HepG2 (cell line): Measurements from ENCODE around the gene NEK9. TPM values are rescaled to one million over a fixed set of nuclear protein-coding genes. Genes with fewer than 3 reads are reported as not detected.

Experiments
- ATAC-seq: fragments of 200-7000 bp; cut with Tn5 transposase; 3 replicates; pipeline ENCODE4 v1.9.1; 2020; ENCODE audit warnings: mild to moderate bottlenecking, moderate library complexity
- BruUV-seq: library from RNA; stranded (reverse); fragments of 400-500 nt; replicated peaks from 2 replicates; lab custom pipeline; 2021; lab: Mats Ljungman, UMichigan
- CTCF ChIA-PET: fragments of 300-600 bp; formaldehyde crosslinking; extraction: SDS; loops from one replicate; lab custom pipeline; 2021; ENCODE audit warnings: low total read pairs, inconsistent platforms, low intra/inter-chr PET ratio; lab: Yijun Ruan, JAX
- POLR2A ChIA-PET: fragments of 350-600 bp; sonication (Branson Sonifier 250); formaldehyde crosslinking; loops from one replicate; lab custom pipeline; 2020; ENCODE audit warnings: antibody characterized with exemption, inconsistent platforms; lab: Yijun Ruan, JAX
- DNase-seq: peaks from one replicate; pipeline ENCODE4 v3.0.0-alpha.2; 2015; ENCODE audit warnings: low spot score
- FAIRE-seq: peaks from 3 replicates; lab custom pipeline; 2011; peaks lifted over from hg19 to GRCh38; lab: Jason Lieb, UNC
- H2AFZ ChIP-seq: one replicate; pipeline ENCODE4 v1.6.1; 2011; ENCODE audit warnings: low read length, inconsistent platforms
- H3K27ac ChIP-seq: fragments of 300-600 bp; 3 replicates; pipeline ENCODE4 v1.8.0; 2011; ENCODE audit warnings: mixed run types, mild to moderate bottlenecking, mixed read lengths, low read length, inconsistent platforms; ENCODE audit not compliant: insufficient read depth; ENCODE audit errors: extremely low read length
- H3K27me3 ChIP-seq, 2 experiments: fragments of 200-600 bp in 1 of 2; 2 replicates in 1 of 2; 3 replicates in 1 of 2; pipeline versions ENCODE4 v1.6.0 to v1.8.0; 2011; ENCODE audit warnings: low read length in 2 of 2, mild to moderate bottlenecking in 2 of 2, moderate library complexity in 2 of 2, inconsistent platforms in 1 of 2; ENCODE audit not compliant: insufficient read depth in 2 of 2, control insufficient read depth in 1 of 2
- H3K36me3 ChIP-seq, 2 experiments: fragments of 200-600 bp in 1 of 2; replicated peaks in 1 of 2; 2 replicates in 1 of 2; 3 replicates in 1 of 2; pipeline versions ENCODE4 v1.5.1 to v1.8.0; 2011; ENCODE audit warnings: low read length in 2 of 2, inconsistent platforms in 1 of 2; ENCODE audit not compliant: insufficient read depth in 2 of 2, control insufficient read depth in 1 of 2
- H3K4me1 ChIP-seq: 2 replicates; pipeline ENCODE4 v1.5.1; 2012; ENCODE audit warnings: low read length, inconsistent platforms; ENCODE audit not compliant: insufficient read depth
- H3K4me2 ChIP-seq: 2 replicates; pipeline ENCODE4 v1.6.0; 2011; ENCODE audit warnings: low read depth, low read length, inconsistent platforms
- H3K4me3 ChIP-seq, 3 experiments: fragments of 200-600 bp in 1 of 3; sonication (generic), shearing (Covaris generic) in 1 of 3; replicated peaks in 1 of 3; 2 replicates each; pipeline ENCODE4 v1.5.1; 2011 to 2016; ENCODE audit warnings: low read length in 3 of 3, inconsistent platforms in 2 of 3, low read depth in 2 of 3, mild to moderate bottlenecking in 2 of 3, control low read depth in 1 of 3, mixed read lengths in 1 of 3; ENCODE audit not compliant: insufficient read depth in 1 of 3
- H3K79me2 ChIP-seq: one replicate; pipeline ENCODE4 v1.6.1; 2011; ENCODE audit warnings: low read length, inconsistent platforms; ENCODE audit not compliant: insufficient read depth
- H3K9ac ChIP-seq: 2 replicates; pipeline ENCODE4 v1.6.0; 2011; ENCODE audit warnings: mild to moderate bottlenecking, low read depth, low read length, inconsistent platforms; ENCODE audit not compliant: insufficient read depth
- H3K9me3 ChIP-seq: 2 replicates; pipeline ENCODE4 v1.5.1; 2012; ENCODE audit warnings: mild to moderate bottlenecking, low read length
- H4K20me1 ChIP-seq: 2 replicates; pipeline ENCODE4 v1.6.0; 2011; ENCODE audit warnings: inconsistent platforms, mild to moderate bottlenecking, low read length, moderate library complexity; ENCODE audit not compliant: insufficient read depth
- ARID3A ChIP-seq: IDR thresholded peaks from 2 replicates; pipeline ENCODE4 v1.6.1; 2012; ENCODE audit warnings: low read depth, low read length, improper control_type of control experiment
- ATF5 ChIP-seq: sonication (generic); formaldehyde crosslinking; IDR thresholded peaks from 2 replicates; pipeline ENCODE4 v1.4.0; 2020; ENCODE audit warnings: mild to moderate bottlenecking, low read depth, missing genetic modification reagents
- DDIT3 ChIP-seq: sonication (generic); formaldehyde crosslinking; IDR thresholded peaks from 2 replicates; pipeline ENCODE4 v1.4.0; 2020; ENCODE audit warnings: mild to moderate bottlenecking, missing genetic modification reagents
- NFKBIZ ChIP-seq: IDR thresholded peaks from 2 replicates; pipeline ENCODE4 v1.6.1; 2018; ENCODE audit warnings: missing genetic modification reagents, missing compliant biosample characterization
- TMF1 ChIP-seq: sonication (generic); formaldehyde crosslinking; IDR thresholded peaks from 2 replicates; pipeline ENCODE4 v1.8.1; 2022; ENCODE audit warnings: low read depth, missing genetic modification reagents
- ZNF224 ChIP-seq: sonication (generic); formaldehyde crosslinking; IDR thresholded peaks from 2 replicates; pipeline ENCODE4 v1.5.0; 2020; ENCODE audit warnings: mild to moderate bottlenecking, missing genetic modification reagents
- ZNF513 ChIP-seq: sonication (generic); formaldehyde crosslinking; conservative IDR thresholded peaks from 2 replicates; pipeline ENCODE4 v1.5.0; 2020; ENCODE audit warnings: missing genetic modification reagents
- ZNF567 ChIP-seq: sonication (generic); formaldehyde crosslinking; IDR thresholded peaks from 2 replicates; pipeline ENCODE4 v1.8.1; 2023; ENCODE audit warnings: mild to moderate bottlenecking, missing genetic modification reagents, borderline replicate concordance
- WGBS: methylation state at CpG from one replicate; pipeline ENCODE4 v1.1.6; 2017; ENCODE audit warnings: low lambda C conversion rate; 5-methylcytosine and 5-hydroxymethylcytosine counted together
- in situ Hi-C: cut with HindIII; loops from 2 replicates; pipeline ENCODE4 v1.10.0; 2017; ENCODE audit warnings: low pct_unique_long_range_greater_than_20kb; ENCODE audit not compliant: extremely low pct_ligation_motif_present
- intact Hi-C: fragments of 100-400 bp; cut with micrococcal nuclease; formaldehyde crosslinking; loops from one replicate; pipeline ENCODE4 v1.10.0; 2022; ENCODE audit not compliant: unreplicated experiment
- polyA plus RNA-seq, 8 experiments: library from polyadenylated mRNA; depleted of rRNA in 3 of 8; stranded (reverse) in 7 of 8; unstranded in 1 of 8; fragments of >200 nt; fragmentation: Illumina TruSeq in 4 of 8; extraction: Trizol in 4 of 8; gene quantifications; 2 replicates each; pipeline versions ENCODE4 v1.2.1 to v1.2.3, GENCODE V29; 2011 to 2016; ENCODE audit warnings: low read depth in 4 of 8, missing spikeins in 1 of 8, mixed read lengths in 1 of 8; ENCODE audit not compliant: insufficient read depth in 1 of 8
- total RNA-seq, 5 experiments: library from RNA; depleted of rRNA; stranded (reverse); fragments of >200 nt; fragmentation: Illumina TruSeq; extraction: Trizol; gene quantifications; 2 replicates each; pipeline ENCODE4 v1.2.3, GENCODE V29; 2016; ENCODE audit warnings: low read depth in 1 of 5
- TF ChIP-seq, protein P1 (sequence below): sonication (generic); formaldehyde crosslinking; IDR thresholded peaks from 2 replicates; pipeline ENCODE4 v1.8.1; 2023; ENCODE audit warnings: missing genetic modification reagents, mild to moderate bottlenecking, borderline replicate concordance
- TF ChIP-seq, protein P2 (sequence below): sonication (generic); formaldehyde crosslinking; IDR thresholded peaks from 2 replicates; pipeline ENCODE4 v1.8.0; 2022; ENCODE audit warnings: missing genetic modification reagents, low read depth, mild to moderate bottlenecking, borderline replicate concordance

The NEK9 gene
- total and polyA plus RNA-seq, 2 of the 13 experiments (the other 11 are each of a cell fraction or from before 2014, with no cell fraction given) = 16.5 to 27.3 TPM

GRCh38 chr14:75059642-75060041 lies 67.2 kb downstream of the NEK9 start:
- Histone ChIP-seq H3K4me2 (no peak overlapping the region), H3K79me2 (peaks cover 11% of the 10 kb centered on the region), H3K27me3 (no peaks in the 10 kb centered on the region; a peak in 1 of 5 replicates), H3K36me3 (peaks cover 0 to 3% of the 10 kb centered on the region in 2 experiments; a peak in 1 of 5 replicates), H4K20me1 (no peaks in the 10 kb centered on the region), H3K9ac (no peak overlapping the region), H3K4me1 (peaks cover 13% of the 10 kb centered on the region), H3K4me3 (no peak overlapping the region), H3K27ac (no peak overlapping the region), H3K9me3 (no peaks in the 10 kb centered on the region), H2AFZ (no peak overlapping the region)
- ChIA-PET CTCF (no interaction called here), POLR2A (no interaction called here)
- in situ Hi-C loops (no loop called here), intact Hi-C loops (loop anchor here (10.0 kb wide), 1 partner anchor 55 kb away; the partner anchor contains the start of gene EIF2B2)
- ATAC-seq = no peak
- 97% methylated on average over 2 of the region's 2 CpGs for WGBS
- TF ChIP-seq DDIT3 (CRISPR knock-in tag) (no peak), ZNF224 (CRISPR knock-in tag) (no peak), NFKBIZ (CRISPR knock-in tag) (no peak), ZNF513 (CRISPR knock-in tag) (no peak), ZNF567 (CRISPR knock-in tag) (no peak), TMF1 (CRISPR knock-in tag) (no peak), ARID3A (no peak), ATF5 (no peak)
- TF ChIP-seq, protein P1, sequence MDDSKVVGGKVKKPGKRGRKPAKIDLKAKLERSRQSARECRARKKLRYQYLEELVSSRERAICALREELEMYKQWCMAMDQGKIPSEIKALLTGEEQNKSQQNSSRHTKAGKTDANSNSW = no peak
- TF ChIP-seq, protein P2, sequence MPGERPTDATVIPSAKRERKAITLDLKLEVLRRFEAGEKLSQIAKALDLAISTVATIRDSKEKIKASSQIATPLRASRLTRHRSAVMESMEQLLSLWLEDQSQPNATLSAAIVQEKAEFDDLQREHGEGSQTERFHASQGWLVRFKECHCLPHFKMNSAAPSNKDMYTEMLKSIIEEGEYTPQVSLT = no peak
- BruUV-seq = no TSS peak
- no peak for DNase-seq
- FAIRE-seq = no peak
